SK-N-SH (cell line): Measurements from ENCODE around the gene STIM1.

ENCODE experiments used
- CTCF ChIP-seq: fragments of 200-600 bp; sonication (generic); IDR thresholded peaks from 2 replicates; pipeline ENCODE4 v1.6.1; 2017; ENCODE audit warnings: antibody characterized with exemption, mild to moderate bottlenecking, moderate library complexity
- MAX ChIP-seq: IDR thresholded peaks from 2 replicates; pipeline ENCODE4 v1.4.0; 2012; ENCODE audit warnings: low read depth
- POLR2AphosphoS5 ChIP-seq: IDR thresholded peaks from 2 replicates; pipeline ENCODE4 v1.6.1; 2012; ENCODE audit warnings: low read depth, low read length
- REST ChIP-seq: IDR thresholded peaks from 2 replicates; pipeline ENCODE4 v1.6.1; 2012; ENCODE audit warnings: mild to moderate bottlenecking, low read depth, low read length, moderate library complexity
- USF2 ChIP-seq: fragments of 150-350 bp; IDR thresholded peaks from 2 replicates; pipeline ENCODE4 v1.6.1; 2017; ENCODE audit warnings: antibody characterized with exemption, low read length, low read depth, borderline replicate concordance

- TF ChIP-seq REST = no peak
- TF ChIP-seq CTCF = no peak
- no peak for TF ChIP-seq POLR2AphosphoS5
- TF ChIP-seq USF2 = no peak
- no peak for TF ChIP-seq MAX
Observed at GRCh38 chr11:3982431-3982830, 127.0 kb downstream of the STIM1 start.
